GM20000 (cell line): ENCODE results near the gene PLIN1.

Experiments used
- DNase-seq: peaks from one replicate; pipeline ENCODE4 v3.0.0; 2012; ENCODE audit warnings: low spot score
- CTCF ChIP-seq: IDR thresholded peaks from 2 replicates; pipeline ENCODE4 v1.5.1; 2012; ENCODE audit warnings: mild to moderate bottlenecking, control low read depth; ENCODE audit errors: extremely low read depth, missing control alignments

PLIN1 gene

GRCh38 chr15:89681146-89681545 is 2.0 kb upstream of the PLIN1 start:
- DNase-seq, result no peak
- no peak for TF ChIP-seq CTCF

- TF ChIP-seq CTCF, result no peak
- no peak for DNase-seq
Measured at GRCh38 chr15:89680282-89680873, 1.2 kb upstream of the PLIN1 start.

- TF ChIP-seq CTCF, result no peak
- no peak for DNase-seq
Measured at GRCh38 chr15:89677381-89677780, 1.8 kb downstream of the PLIN1 start.

GRCh38 chr15:89675606-89676005 is 3.6 kb downstream of the PLIN1 start:
- TF ChIP-seq CTCF, result no peak
- no peak for DNase-seq

- TF ChIP-seq CTCF, result no peak
- DNase-seq, result no peak
Measured at GRCh38 chr15:89674526-89674925, 4.6 kb downstream of the PLIN1 start.

- no peak for DNase-seq
- peak; percentile 34 for TF ChIP-seq CTCF
Measured at GRCh38 chr15:89673165-89673512, 6.0 kb downstream of the PLIN1 start.

- DNase-seq, result no peak
- no peak for TF ChIP-seq CTCF
Measured at GRCh38 chr15:89672221-89673164, 6.7 kb downstream of the PLIN1 start.
